Measurements from ENCODE around the gene HMGN1.
"Not testable (repeated sequence)": the region's sequence is repeated elsewhere in the genome, so short reads cannot be mapped to it uniquely, and the experiment has no call there.

HMGN1 gene

GRCh38 chr21:39379986-39380891, 31.4 kb upstream of the HMGN1 start:
- TF ChIP-seq ZNF274 (IDR thresholded peaks at IDR 0.05; ENCODE audit: low read depth, low read length) = no peak
- H3K4me3 ChIP-seq (ENCODE audit: low read length) = peak overlapping the region; percentile 91

DNA sequence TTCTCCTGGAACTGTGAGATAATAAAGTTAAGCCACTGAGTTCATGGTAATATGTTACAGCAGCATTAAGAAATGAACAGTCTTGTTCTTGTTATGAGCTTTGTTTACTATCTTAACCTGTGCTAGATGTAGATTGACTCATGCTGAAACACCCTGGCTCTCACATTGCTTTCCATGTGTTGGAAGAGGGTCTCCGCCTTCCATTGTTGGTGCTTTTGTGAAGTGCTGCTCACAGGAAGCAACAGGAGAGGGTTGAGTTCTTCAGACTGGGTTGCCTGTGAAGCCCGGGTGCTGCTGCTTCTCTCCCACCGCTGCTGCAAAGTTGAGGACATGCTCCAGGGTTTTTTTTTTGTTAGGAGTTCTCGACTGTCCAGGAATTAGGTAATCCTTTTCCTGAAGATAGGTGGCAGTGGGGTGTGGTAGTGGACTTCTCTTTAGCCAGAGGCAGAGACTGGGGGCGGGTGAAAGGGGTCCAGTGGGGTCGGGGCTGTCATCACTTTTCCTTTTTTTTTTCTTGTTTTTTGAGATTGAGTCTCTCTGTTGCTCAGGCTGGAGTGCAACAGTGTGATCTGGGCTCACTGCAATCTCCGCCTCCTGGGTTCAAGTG, 28.7 kb upstream of the HMGN1 start:
- TF ChIP-seq ZNF274 (IDR thresholded peaks at IDR 0.05; ENCODE audit: low read depth, low read length) = no peak
- H3K4me3 ChIP-seq (ENCODE audit: low read length) = no peak overlapping the region

- no peak overlapping the region for H3K4me3 ChIP-seq (ENCODE audit: low read length)
- TF ChIP-seq ZNF274 (IDR thresholded peaks at IDR 0.05; ENCODE audit: low read depth, low read length) = no peak
Measured at GRCh38 chr21:39375446-39375845, 26.6 kb upstream of the HMGN1 start.

- TF ChIP-seq ZNF274 (IDR thresholded peaks at IDR 0.05; ENCODE audit: low read depth, low read length) = no peak
Measured at GRCh38 chr21:39374046-39374445, 25.2 kb upstream of the HMGN1 start.

DNA sequence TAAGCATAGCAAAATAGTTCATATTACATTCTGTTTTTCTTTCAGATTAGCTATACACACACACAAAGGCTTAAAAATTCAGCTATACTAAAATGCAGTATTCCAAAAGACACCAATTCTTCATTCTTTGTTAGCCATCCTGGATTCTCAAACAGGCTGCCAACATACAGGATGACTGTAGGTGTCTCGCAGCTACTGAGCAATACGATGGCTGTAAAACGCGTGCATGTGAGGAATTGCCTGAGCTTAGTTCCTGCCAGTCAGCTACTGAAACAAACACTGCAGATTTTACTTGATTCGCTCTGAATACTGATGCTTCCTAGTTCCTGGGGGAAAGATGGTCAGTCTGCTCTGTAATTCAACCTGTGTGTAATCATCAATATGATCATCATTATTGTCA, 24.7 kb upstream of the HMGN1 start:
- H3K4me3 ChIP-seq (ENCODE audit: low read length) = no peak overlapping the region
- TF ChIP-seq ZNF274 (IDR thresholded peaks at IDR 0.05; ENCODE audit: low read depth, low read length) = no peak

More at GRCh38 chr21:39374046-39374445, 25.2 kb upstream of the HMGN1 start:
- H3K4me3 ChIP-seq (ENCODE audit: low read length) = no peak overlapping the region

- not testable (repeated sequence) for H3K4me3 ChIP-seq (ENCODE audit: low read length)
Measured at GRCh38 chr21:39369896-39370288, 21.0 kb upstream of the HMGN1 start.

DNA sequence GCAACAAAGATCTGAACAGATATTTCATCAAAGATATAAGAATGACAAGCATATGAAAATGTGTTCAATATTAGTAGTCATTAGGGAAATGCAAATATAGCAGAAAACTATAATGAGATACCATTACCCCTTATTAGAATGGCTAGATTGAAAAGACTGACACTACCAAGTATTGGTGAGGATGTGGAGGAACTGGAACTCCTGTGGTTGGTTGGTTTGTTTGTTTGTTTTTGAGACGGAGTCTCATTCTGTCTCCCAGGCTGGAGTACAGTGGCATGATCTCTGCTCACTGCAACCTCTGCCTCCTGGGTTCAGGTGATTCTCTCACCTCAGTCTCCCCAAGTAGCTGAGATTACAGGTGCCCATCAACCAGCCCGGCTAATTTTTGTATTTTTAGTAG, 18.9 kb upstream of the HMGN1 start:
- TF ChIP-seq ZNF274 (IDR thresholded peaks at IDR 0.05; ENCODE audit: low read depth, low read length) = no peak
- no peak overlapping the region for H3K4me3 ChIP-seq (ENCODE audit: low read length)

DNA sequence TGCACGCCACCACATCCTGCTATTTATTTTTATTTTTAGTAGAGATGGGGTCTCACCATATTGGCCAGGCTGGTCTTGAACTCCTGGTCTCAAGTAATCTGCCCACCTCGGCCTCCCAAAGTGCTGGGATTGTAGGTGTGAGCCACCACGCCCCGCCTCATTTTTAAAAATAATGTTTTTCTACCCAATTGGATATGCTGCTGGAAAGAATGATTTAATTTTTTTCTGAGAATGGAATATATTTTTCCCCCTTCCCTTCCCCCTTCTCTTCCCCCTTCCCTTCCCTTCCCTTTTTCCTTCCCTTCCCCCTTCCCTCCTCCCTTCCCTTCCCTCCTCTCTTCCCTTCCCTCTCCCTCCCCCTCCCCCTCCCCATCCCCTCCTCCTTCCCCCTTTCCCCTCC, 17.7 kb upstream of the HMGN1 start:
- no peak for TF ChIP-seq ZNF274 (IDR thresholded peaks at IDR 0.05; ENCODE audit: low read depth, low read length)

DNA sequence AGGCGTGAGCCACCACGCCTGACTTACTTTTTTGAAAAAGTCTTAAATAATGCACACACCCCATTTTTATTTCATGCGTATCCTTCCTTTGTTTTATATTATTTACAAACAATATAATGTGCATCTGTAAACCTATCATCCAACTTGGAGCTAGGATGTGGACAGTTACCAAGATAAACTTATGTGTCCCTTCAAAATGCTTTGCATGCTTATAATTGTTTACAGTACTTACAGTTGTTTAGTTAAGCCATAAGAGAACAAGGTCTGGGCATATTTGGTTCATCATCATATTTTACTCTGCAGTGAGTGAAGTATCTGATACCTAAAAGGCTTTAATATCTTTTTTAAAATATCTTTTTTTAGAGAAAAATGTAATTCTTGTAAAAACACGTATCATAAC, 16.1 kb upstream of the HMGN1 start:
- no peak overlapping the region for H3K4me3 ChIP-seq (ENCODE audit: low read length)
- no peak for TF ChIP-seq ZNF274 (IDR thresholded peaks at IDR 0.05; ENCODE audit: low read depth, low read length)

More for the DNA sequence above, 17.7 kb upstream of the HMGN1 start:
- no peak overlapping the region for H3K4me3 ChIP-seq (ENCODE audit: low read length)

DNA sequence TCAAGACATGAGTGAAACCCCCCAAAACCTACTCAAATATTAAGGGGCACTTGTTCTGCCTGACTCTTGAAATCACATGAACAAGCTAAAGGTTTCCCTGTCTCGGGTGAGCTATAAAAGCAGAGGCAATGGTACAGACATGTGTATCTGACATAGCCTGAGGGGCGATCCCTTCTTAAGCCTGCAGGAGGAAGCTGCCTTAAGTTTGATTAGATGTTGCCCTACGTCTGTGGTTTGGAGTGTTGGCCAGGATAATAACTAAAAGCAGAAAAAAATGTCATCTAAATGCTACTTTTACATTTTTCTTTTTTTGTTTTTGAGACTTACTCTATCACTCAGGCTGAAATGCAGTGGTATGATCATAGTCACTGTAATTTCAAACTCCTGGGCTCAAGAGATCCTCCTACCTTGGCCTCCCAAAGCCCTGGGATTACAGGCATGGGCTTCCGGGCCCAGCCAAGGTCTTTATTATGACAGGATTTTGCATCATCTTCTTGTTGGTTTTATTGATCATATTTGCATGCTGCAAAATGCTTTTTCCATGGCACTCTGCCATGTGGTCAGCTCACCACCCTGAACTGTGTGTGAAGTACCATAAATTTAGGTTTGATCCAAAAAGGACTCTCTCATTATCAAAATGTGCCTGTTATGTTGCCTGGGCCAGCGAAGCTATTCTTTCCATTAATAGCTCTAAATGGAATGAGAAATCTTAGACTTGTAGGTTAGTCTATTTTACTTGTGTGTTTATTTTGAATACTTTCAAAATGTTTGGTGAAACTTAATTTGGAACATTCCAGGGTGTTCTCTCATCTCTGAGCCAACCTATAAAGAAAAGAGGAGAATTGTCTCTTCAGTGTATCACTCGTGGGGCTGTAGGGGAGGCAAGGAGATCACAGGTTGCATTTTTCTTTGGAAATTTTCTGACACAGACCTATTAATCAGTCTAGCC, 15.0 kb upstream of the HMGN1 start:
- H3K4me3 ChIP-seq (ENCODE audit: low read length) = no peak overlapping the region
- no peak for TF ChIP-seq ZNF274 (IDR thresholded peaks at IDR 0.05; ENCODE audit: low read depth, low read length)

- TF ChIP-seq ZNF274 (IDR thresholded peaks at IDR 0.05; ENCODE audit: low read depth, low read length) = no peak
- no peak overlapping the region for H3K4me3 ChIP-seq (ENCODE audit: low read length)
Measured at GRCh38 chr21:39362733-39363132, 13.8 kb upstream of the HMGN1 start.

- no peak for TF ChIP-seq ZNF274 (IDR thresholded peaks at IDR 0.05; ENCODE audit: low read depth, low read length)
- no peak overlapping the region for H3K4me3 ChIP-seq (ENCODE audit: low read length)
Measured at GRCh38 chr21:39359382-39359781, 10.5 kb upstream of the HMGN1 start.

GRCh38 chr21:39353295-39353694, 4.4 kb upstream of the HMGN1 start:
- no peak for TF ChIP-seq ZNF274 (IDR thresholded peaks at IDR 0.05; ENCODE audit: low read depth, low read length)
- no peak overlapping the region for H3K4me3 ChIP-seq (ENCODE audit: low read length)

Measured in GM08714 (cell line).